ENCODE results near the gene RRP8. TPM values are rescaled to one million over a fixed set of nuclear protein-coding genes. Genes with fewer than 3 reads are reported as not detected.

The RRP8 gene
- total and polyA plus RNA-seq, 2 donors from 2014 or later, result 23.4 to 29.8 TPM

GRCh38 chr11:6606471-6607189, 3.2 kb upstream of the RRP8 start:
- no peaks in the 10 kb centered on the region for H3K27me3 ChIP-seq (ENCODE audit: control insufficient read depth, insufficient read depth, low read length)
- H3K36me3 ChIP-seq (ENCODE audit: control insufficient read depth in 2 of 3, insufficient read depth in 3 of 3, low read length in 3 of 3), result peaks cover 20 to 37% (median 27%) of the 10 kb centered on the region in 3 donors
- peak overlapping the region; percentile 6 to 91 (median 61) for H3K9ac ChIP-seq (ENCODE audit: low read length in 3 of 3)
- H3K4me3 ChIP-seq (ENCODE audit: low read length in 3 of 3), result peak overlapping the region in 2 of 3 donors; percentile 2 to 91
- no peak for TF ChIP-seq CTCF (IDR thresholded peaks at IDR 0.05; ENCODE audit: borderline replicate concordance, extremely low read depth, insufficient read depth)
- H3K27ac ChIP-seq (ENCODE audit: low read depth in 2 of 2, low read length in 2 of 2), result peak overlapping the region; percentile 82 to 90
- H3K4me1 ChIP-seq (ENCODE audit: control insufficient read depth in 2 of 3, insufficient read depth in 2 of 3, low read depth in 1 of 3, low read length in 3 of 3), result peaks cover 5 to 52% (median 28%) of the 10 kb centered on the region in 3 donors
- intact Hi-C loops (cut with DNase I), result no loop called here
- DNase-seq (peak; percentile 96 to 98 (median 97)), FAIRE-seq (peak; percentile 76)
- no peaks in the 10 kb centered on the region for H3K9me3 ChIP-seq (ENCODE audit: control insufficient read depth in 2 of 3, insufficient read depth in 1 of 3, low read length in 3 of 3)

DNA sequence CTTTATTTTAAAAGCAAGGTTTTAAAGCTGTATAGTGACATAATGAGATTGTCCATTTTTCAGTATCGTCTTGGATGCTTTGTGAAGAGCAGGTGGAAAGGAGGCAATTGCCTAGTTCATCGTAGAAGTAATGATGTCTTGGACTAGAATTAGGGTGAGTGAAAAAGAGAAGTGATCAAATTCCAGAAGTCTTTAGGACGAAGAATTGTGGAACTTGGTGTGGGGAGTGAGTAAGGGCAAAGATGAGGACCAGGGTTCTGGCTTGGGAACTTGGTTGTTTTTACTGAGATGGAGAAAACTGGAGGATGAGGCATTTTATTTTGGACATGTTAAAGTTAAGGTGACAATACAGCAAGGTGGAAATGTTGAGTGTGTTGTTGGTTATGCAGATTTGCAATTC, 1.4 kb upstream of the RRP8 start:
- peak overlapping the region; percentile 89 to 98 (median 91) for H3K9ac ChIP-seq (ENCODE audit: low read length in 3 of 3)
- intact Hi-C loops (cut with DNase I), result no loop called here

GRCh38 chr11:6604081-6604626, 738 bp upstream of the RRP8 start:
- Histone ChIP-seq H3K27ac (ENCODE audit: low read depth in 2 of 2, low read length in 2 of 2) (peak overlapping the region; percentile 92 to 97), H3K9ac (ENCODE audit: low read length in 3 of 3) (peak overlapping the region; percentile 89 to 98 (median 91)), H3K4me3 (ENCODE audit: low read length in 3 of 3) (peak overlapping the region; percentile 91 to 95 (median 93)), H3K36me3 (ENCODE audit: control insufficient read depth in 2 of 3, insufficient read depth in 3 of 3, low read length in 3 of 3) (peaks cover 11 to 34% (median 31%) of the 10 kb centered on the region in 3 donors), H3K9me3 (ENCODE audit: control insufficient read depth in 2 of 3, insufficient read depth in 1 of 3, low read length in 3 of 3) (no peaks in the 10 kb centered on the region), H3K4me1 (ENCODE audit: control insufficient read depth in 2 of 3, insufficient read depth in 2 of 3, low read depth in 1 of 3, low read length in 3 of 3) (peaks cover 5 to 45% (median 24%) of the 10 kb centered on the region in 3 donors), H3K27me3 (ENCODE audit: control insufficient read depth, insufficient read depth, low read length) (no peaks in the 10 kb centered on the region)
- FAIRE-seq (no peak), DNase-seq (peak in 4 of 5 donors; percentile 67 to 89 (median 80))
- intact Hi-C loops (cut with DNase I), result no loop called here
- TF ChIP-seq CTCF (IDR thresholded peaks at IDR 0.05; ENCODE audit: borderline replicate concordance, extremely low read depth, insufficient read depth), result peak; percentile 18

More for the DNA sequence above, 1.4 kb upstream of the RRP8 start:
- Histone ChIP-seq H3K9me3 (ENCODE audit: control insufficient read depth in 2 of 3, insufficient read depth in 1 of 3, low read length in 3 of 3) (no peaks in the 10 kb centered on the region), H3K27me3 (ENCODE audit: control insufficient read depth, insufficient read depth, low read length) (no peaks in the 10 kb centered on the region), H3K36me3 (ENCODE audit: control insufficient read depth in 2 of 3, insufficient read depth in 3 of 3, low read length in 3 of 3) (peaks cover 16 to 34% (median 34%) of the 10 kb centered on the region in 3 donors), H3K27ac (ENCODE audit: low read depth in 2 of 2, low read length in 2 of 2) (peak overlapping the region in 1 of 2 donors; percentile 97), H3K4me1 (ENCODE audit: control insufficient read depth in 2 of 3, insufficient read depth in 2 of 3, low read depth in 1 of 3, low read length in 3 of 3) (peaks cover 5 to 45% (median 20%) of the 10 kb centered on the region in 3 donors), H3K4me3 (ENCODE audit: low read length in 3 of 3) (peak overlapping the region; percentile 91 to 95 (median 93))
- FAIRE-seq (no peak), DNase-seq (peak in 1 of 5 donors; percentile 2)
- TF ChIP-seq CTCF (IDR thresholded peaks at IDR 0.05; ENCODE audit: borderline replicate concordance, extremely low read depth, insufficient read depth), result no peak
